Kidney tubule cell (primary cell): Measurements from ENCODE around the gene TSPAN14.
A peak's percentile ranks its signal among the peaks of the same experiment; 100 is the strongest.
"Not testable (repeated sequence)": the region's sequence is repeated elsewhere in the genome, so short reads cannot be mapped to it uniquely, and the experiment has no call there.

Source experiments
- DNase-seq: peaks from one replicate; pipeline ENCODE4 v3.0.0-alpha.2; 2018; ENCODE audit warnings: low spot score

The TSPAN14 gene

DNA sequence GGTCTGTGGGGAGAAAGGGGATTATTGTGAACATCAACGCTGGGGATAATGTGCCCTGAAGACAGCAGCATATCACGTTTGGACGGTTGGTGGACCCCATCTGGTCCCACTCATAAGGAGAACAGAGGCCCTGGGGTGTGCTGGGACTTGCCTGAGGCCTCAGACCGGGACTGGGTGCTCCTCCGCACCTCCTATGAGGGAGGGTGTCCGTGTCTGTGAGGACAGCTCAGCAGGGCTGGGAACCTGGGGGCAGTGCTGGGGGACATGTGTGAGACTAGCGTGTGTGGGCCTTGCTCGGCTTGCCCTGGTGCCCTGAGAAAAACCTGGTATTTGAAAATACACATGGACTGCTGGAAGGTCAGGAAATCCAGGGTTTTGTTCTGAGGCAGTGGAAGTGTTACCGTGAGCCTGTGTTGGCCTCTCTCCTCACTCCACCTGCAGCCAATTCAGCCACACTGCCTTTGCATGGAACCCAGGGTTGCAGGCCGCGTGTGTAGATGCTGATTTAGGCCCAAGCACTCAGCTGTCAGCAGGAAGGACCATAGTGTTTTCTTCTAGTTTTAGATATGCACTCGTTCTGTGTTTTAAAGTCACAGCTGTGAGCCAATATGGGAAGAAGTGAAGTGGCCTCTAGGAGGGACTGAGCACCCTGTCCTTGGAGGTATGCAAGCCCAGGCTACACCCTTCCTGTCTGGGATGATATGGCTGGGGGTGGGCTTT lies 70.2 kb downstream of the TSPAN14 start:
- no peak for DNase-seq

GRCh38 chr10:80526218-80526617 lies 72.1 kb downstream of the TSPAN14 start:
- DNase-seq, result no peak

DNA sequence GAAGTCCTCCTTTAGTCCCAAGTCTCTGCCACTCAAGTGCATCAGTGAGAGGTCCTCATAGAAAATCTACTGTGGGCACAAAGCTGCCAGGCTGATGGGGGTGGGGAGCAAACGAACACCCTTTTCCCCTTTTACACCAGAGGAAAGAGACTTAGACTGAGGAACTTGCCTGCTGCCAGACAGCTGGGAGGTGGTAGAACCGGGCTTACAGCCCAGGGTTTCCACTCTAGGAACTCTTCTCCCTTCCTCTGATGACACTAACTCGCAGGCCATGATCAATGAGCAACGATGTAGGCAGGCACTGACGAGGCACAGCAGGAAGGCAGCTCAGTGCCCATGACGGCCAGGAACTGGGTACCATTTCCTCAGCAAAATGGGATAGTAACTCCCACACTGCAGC lies 72.6 kb downstream of the TSPAN14 start:
- DNase-seq, result no peak

DNA sequence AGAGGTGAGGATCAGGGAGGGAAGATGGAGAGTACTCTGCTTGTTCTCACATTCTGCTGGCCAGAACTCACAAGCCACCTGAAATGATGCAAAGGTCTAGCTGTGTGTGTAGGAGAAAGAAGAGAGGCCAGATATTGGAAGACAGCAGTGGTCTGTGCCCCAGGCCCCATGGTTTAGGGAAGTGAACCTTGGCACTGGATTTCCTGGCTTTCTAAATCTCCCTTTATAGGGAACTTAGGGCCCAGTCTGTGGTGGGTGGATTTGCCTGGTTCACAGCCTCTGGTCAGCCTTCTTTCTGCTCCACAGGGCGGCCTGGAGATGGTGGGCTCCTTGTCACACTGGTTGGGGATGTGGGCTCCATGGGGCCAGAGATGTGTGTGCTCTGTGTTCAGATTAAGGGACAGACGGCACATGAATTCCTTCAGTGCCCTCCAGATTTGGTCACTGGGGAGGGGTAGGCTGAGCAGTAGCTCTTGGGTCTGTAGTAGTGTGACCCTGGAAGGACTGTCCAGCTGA lies 74.1 kb downstream of the TSPAN14 start:
- DNase-seq, result no peak

- no peak for DNase-seq
These were observed 74.8 kb downstream of the TSPAN14 start for GRCh38 chr10:80528901-80529300.

- DNase-seq, result no peak
These were observed 75.5 kb downstream of the TSPAN14 start for GRCh38 chr10:80529604-80530003.

DNA sequence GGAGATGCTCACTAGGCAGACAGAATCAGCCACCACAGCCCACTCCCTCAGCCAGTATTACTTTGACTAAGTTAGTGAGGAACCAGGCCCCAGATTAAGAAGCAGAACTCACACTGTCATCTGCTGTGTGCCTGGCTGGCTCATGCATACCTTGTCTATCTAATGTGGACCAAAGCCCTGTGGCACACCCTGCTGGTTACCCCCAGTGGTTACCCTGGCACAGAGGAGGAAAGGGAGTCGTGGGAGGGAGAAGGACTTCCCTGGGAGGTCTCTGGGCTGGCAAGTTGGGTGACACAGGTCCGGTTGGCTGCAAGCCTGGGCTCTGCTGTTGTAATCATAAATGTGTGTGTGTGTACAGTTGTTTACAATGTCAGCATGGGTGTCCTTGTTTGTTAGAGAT lies 76.1 kb downstream of the TSPAN14 start:
- peak; percentile 67 for DNase-seq

DNA sequence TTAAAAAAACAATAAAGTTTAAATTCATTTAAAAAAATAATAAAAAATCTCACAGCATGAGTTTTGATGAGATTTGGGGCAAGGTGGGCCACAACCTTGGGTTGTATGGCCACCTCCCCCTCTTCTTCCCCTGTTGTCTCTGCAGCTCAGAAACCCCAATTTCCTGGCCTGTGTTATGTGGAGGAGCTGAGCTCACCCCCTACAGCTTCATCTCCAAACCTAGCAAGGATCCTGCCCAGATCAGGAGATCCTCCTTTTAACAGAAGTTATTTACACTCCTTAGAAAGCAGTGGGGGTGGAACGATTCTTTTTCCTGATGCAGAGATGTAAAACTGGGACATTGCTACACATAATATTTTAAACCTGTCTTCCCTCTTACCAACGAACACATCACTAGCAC lies 76.7 kb downstream of the TSPAN14 start:
- DNase-seq, result no peak

DNA sequence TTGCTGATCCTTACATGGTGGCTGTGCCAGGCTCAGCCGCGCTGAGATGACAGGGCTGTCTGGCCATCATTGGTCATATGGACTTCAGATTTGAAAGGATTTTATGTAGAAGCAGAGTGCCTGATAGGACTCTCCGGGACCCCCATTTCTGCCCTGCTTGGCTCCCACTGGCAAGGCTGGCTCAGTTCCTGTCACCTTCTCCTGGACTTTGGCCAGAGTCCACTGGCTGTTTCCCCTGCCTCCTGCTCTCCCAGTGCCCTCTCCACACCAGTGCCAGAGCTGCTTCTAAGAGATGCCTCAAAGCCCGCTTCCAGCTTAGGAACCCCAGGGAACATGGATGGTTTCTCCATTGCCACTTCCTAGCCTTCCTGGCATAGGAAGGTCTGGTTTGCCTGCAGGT lies 78.5 kb downstream of the TSPAN14 start:
- DNase-seq, result no peak

GRCh38 chr10:80534059-80534458 lies 79.9 kb downstream of the TSPAN14 start:
- DNase-seq, result not testable (repeated sequence)

DNA sequence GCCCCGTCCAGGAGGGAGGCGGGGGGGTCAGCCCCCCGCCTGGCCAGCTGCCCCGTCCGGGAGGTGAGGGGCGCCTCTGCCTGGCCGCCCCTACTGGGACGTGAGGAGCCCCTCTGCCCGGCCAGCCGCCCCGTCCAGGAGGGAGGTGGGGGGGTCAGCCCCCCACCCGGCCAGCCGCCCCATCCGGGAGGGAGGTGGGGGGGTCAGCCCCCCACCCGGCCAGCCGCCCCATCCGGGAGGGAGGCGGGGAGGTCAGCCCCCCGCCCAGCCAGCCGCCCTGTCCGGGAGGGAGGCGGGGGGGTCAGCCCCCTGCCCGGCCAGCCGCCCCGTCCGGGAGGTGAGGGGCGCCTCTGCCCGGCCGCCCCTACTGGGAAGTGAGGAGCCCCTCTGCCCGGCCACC lies 80.5 kb downstream of the TSPAN14 start:
- DNase-seq, result not testable (repeated sequence)

DNA sequence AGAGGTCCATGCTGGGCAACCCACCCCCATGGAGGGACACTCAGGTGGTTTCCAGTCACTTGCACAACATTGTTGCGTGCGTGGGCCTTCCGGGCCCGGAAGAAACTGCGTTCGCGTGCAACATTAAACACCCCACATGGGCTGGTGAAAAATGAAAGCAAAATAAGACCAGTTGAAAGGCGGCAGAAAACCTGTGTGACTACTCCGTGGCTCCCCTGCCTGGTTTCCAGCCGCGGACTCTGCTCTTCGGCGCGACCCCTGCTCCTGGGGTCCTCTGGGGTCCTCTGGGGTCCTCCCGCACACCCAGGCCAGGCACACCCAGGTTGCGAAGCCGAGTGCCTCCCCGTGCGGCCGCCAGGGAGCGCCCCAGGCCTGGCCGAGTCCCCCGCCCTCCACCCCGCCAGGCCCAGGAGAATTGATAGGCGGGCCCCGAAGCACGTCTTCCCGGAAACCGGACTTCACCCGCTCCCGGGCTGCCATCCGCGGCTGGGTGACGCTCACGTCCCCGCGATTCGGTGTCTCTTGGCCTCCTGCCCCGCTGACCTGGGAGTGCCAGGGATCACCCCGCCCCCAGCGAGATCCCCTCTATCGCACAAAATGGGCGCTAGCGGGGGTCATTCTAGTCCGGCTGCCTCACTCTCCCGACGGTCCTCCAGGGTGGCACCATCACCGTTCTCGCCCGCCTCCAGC lies 81.7 kb downstream of the TSPAN14 start:
- peak; percentile 57 for DNase-seq

DNA sequence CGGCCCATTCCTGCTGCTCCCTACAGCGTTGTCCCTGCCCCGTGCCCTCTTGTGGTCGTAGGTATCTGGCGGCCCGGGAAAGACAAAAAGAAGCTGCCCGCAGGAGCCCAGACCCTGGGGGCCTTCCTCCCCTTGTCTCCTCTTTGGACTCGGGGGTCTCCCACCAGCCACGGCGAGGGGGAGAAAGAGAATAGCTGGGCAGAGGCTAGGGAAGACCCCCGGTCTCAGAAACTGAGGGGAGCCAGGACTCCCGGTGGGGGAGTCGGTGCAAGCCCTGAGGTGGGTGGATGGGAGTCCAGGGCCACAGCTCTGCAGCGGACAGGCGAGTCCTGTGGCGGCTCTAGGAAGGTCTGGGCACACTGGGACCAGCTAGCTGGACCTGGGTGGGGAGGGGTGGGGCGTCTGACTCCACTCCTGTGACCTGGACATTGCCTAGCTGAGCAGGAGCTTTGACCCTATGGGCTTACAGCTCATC lies 82.3 kb downstream of the TSPAN14 start:
- DNase-seq, result no peak

- no peak for DNase-seq
These were observed 83.1 kb downstream of the TSPAN14 start for GRCh38 chr10:80537086-80537735.

GRCh38 chr10:80537736-80538480 lies 83.8 kb downstream of the TSPAN14 start, which contains the start of gene SH2D4B:
Gene SH2D4B, plus strand, starts transcription at chr10:80537902. Its CDS starts 430 bp downstream, at chr10:80538332.
- no peak for DNase-seq

DNA sequence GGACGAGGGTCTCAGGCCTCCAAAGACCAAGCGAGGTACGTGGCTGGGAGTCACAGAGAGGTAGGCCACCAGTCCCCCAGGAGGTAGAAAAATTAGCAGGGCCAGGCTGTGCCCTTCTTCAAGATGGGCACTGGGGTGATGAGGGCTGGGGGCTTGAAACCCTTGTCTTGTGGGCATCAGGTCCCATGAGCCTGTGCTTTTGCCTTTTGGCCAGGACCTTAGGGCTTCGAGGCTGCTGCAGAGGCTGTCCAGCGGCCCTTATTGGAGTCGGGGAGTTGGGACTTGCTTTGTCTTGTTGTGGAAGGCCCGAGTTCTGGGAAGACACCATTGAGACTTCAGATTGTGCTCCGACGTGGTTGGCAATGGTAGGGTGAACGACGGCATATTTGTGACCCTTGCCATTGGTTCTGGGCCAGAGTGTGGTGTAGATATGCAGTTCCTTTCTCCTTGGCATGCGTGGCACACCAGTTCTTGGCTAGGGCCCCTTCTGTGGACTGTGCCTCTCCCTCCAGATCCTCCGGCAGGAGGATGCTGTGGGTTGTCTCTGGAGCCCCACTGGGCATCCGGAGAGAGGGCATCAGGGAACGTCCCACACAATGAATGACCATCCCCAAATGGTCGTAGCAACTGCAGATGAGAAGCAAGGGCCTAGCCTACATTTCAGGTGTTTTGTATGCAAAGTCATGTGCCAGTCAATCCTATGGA lies 84.5 kb downstream of the TSPAN14 start:
- no peak for DNase-seq

GRCh38 chr10:80539421-80540031 lies 85.4 kb downstream of the TSPAN14 start:
- DNase-seq, result no peak

DNA sequence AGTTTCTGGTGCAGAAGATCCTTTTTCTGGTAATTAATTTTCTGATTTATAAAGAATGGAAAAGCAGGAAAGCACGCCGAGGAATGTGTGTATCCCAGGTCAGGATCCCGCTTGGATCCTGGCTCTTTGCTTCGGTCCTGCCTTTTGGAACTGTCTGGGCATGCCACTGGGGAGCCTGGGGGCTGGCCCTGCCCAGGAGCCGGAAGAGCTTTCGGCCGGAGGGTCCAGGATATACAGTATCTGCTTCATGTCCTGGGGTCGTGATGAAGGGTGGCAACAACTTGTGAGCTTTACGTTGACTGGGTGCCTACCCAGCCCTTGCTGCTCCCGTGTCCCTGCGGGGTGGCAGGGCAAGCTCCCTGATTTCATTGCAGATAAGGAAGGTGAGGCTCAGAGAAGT lies 86.0 kb downstream of the TSPAN14 start:
- no peak for DNase-seq

GRCh38 chr10:80540618-80540980 lies 86.5 kb downstream of the TSPAN14 start:
- DNase-seq, result no peak

DNA sequence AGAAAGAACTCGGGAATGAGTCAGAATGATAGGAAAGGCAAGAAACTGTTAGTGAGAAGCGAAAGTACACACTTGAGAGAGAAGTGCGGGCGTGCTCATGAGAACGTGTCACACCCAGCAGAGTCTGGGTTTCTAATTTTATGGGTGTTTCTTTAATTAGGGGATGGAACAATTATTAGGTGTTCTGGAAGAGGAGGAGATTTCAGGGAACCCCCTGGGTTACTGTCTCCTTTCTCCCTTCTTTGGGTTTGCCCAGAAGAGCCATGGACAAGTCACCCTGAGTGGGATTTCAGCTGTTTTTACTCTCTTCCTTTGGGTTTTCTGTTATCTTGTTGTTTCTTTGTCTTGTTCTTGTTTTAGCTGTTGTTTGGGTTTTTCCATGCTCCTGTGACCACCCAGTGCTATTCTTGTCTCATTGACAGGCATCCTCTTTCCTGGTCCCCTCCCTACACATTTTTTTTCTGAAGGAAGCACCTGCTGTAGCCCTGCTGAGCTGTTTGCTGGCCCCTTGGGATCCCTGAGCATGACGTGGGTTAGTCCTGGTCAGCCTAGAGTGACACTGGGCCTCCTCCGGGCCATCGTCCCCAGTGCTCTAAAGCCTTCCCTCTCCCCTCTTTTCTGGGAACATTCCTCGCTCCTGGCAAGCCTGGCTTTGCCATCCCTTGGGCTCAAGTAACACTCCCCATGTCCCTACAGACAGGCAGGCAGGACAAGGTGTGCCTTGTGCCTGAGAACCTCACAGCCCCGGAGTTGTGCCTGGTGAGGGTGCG lies 87.1 kb downstream of the TSPAN14 start:
- no peak for DNase-seq
